ENCODE results near the gene DFFB.

DNA sequence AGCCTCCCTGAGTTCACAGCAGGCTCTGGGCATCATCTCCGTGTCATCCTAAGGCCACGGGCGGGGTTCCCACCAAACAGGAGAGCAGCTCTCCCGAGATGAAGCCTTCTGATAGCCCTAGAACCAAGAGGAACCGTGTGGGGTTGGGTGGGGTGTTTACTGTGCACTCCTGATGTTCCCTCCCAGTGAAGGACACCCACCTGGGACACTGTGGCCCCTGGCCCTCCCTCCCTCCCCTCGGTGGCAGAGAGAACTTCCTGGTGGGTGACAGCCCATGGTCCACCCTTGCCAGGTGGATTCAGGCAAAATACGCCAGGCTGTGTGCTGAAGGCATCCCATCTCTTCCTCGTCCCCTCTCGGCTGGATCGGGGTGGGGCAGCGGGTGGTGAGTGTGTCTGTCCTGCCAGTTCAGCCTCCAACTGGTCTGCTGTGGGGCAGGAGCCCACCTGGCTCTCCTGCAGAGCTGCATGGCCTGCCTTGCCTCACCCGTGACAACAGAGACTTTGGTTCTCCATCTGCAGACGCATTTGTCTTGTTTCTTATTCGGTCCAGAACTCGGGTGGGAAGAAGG, 58.4 kb downstream of the DFFB start:
- no peak for TF ChIP-seq EP300 (IDR thresholded peaks at IDR 0.05)
- TF ChIP-seq, protein P1, sequence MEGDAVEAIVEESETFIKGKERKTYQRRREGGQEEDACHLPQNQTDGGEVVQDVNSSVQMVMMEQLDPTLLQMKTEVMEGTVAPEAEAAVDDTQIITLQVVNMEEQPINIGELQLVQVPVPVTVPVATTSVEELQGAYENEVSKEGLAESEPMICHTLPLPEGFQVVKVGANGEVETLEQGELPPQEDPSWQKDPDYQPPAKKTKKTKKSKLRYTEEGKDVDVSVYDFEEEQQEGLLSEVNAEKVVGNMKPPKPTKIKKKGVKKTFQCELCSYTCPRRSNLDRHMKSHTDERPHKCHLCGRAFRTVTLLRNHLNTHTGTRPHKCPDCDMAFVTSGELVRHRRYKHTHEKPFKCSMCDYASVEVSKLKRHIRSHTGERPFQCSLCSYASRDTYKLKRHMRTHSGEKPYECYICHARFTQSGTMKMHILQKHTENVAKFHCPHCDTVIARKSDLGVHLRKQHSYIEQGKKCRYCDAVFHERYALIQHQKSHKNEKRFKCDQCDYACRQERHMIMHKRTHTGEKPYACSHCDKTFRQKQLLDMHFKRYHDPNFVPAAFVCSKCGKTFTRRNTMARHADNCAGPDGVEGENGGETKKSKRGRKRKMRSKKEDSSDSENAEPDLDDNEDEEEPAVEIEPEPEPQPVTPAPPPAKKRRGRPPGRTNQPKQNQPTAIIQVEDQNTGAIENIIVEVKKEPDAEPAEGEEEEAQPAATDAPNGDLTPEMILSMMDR (IDR thresholded peaks at IDR 0.05), result no peak
